Caco-2 (cell line): ENCODE data around the gene LRRN3. TPM values are rescaled to one million over a fixed set of nuclear protein-coding genes. Genes with fewer than 3 reads are reported as not detected.

Experiments used
- BruUV-seq: library from RNA; stranded (reverse); fragments of 400-500 nt; replicated peaks from 2 replicates; lab custom pipeline; 2021; lab: Mats Ljungman, UMichigan
- CTCF ChIA-PET: fragments of 300-600 bp; sonication (Branson Sonifier 250); formaldehyde crosslinking; loops from one replicate; lab custom pipeline; 2022; ENCODE audit warnings: antibody characterized with exemption; lab: Charles Lee
- POLR2A ChIA-PET: fragments of 300-600 bp; sonication (Branson Sonifier 250); formaldehyde crosslinking; loops from one replicate; lab custom pipeline; 2022; ENCODE audit warnings: antibody characterized with exemption; lab: Charles Lee
- DNase-seq, 2 experiments: peaks; one replicate each; pipeline versions ENCODE4 v3.0.0 to v3.0.0-alpha.2; 2020 to 2022
- H3K27me3 ChIP-seq: replicated peaks from 2 replicates; pipeline ENCODE4 v1.6.0; 2011; ENCODE audit warnings: low read length; ENCODE audit not compliant: control insufficient read depth, insufficient read depth
- H3K36me3 ChIP-seq: 2 replicates; pipeline ENCODE4 v1.5.1; 2011; ENCODE audit warnings: low read length; ENCODE audit not compliant: control insufficient read depth, insufficient read depth
- H3K4me1 ChIP-seq: fragments of 250-450 bp; sonication (Bioruptor Pico); 2 replicates; pipeline ENCODE4 v1.5.1; 2020; ENCODE audit warnings: mild to moderate bottlenecking
- H3K4me3 ChIP-seq: 2 replicates; pipeline ENCODE4 v1.5.1; 2011; ENCODE audit warnings: low read depth, mild to moderate bottlenecking, control low read depth, low read length
- H3K9me3 ChIP-seq: fragments of 250-450 bp; sonication (Bioruptor Pico); 2 replicates; pipeline ENCODE4 v1.5.1; 2020; ENCODE audit warnings: mild to moderate bottlenecking, moderate library complexity
- H3K27ac Mint-ChIP-seq: one replicate; pipeline ENCODE4 v1.8.0; 2022; ENCODE audit warnings: mixed read lengths; ENCODE audit not compliant: unreplicated experiment
- H3K27me3 Mint-ChIP-seq: one replicate; pipeline ENCODE4 v1.8.0; 2022; ENCODE audit warnings: mixed read lengths; ENCODE audit not compliant: insufficient read depth, unreplicated experiment
- H3K36me3 Mint-ChIP-seq: one replicate; pipeline ENCODE4 v1.8.0; 2022; ENCODE audit warnings: mild to moderate bottlenecking, mixed read lengths; ENCODE audit not compliant: insufficient read depth, unreplicated experiment
- H3K4me1 Mint-ChIP-seq: one replicate; pipeline ENCODE4 v1.8.0; 2022; ENCODE audit warnings: low read depth, mixed read lengths; ENCODE audit not compliant: unreplicated experiment
- H3K4me3 Mint-ChIP-seq: one replicate; pipeline ENCODE4 v1.8.0; 2022; ENCODE audit warnings: mild to moderate bottlenecking, moderate library complexity, mixed read lengths; ENCODE audit not compliant: unreplicated experiment
- H3K9me3 Mint-ChIP-seq: one replicate; pipeline ENCODE4 v1.8.0; 2022; ENCODE audit warnings: mixed read lengths; ENCODE audit not compliant: unreplicated experiment
- CTCF ChIP-seq, 2 experiments: fragments of 200-600 bp in 1 of 2; IDR thresholded peaks; 1 replicate in 1 of 2; 2 replicates in 1 of 2; pipeline versions ENCODE4 v1.5.1 to v1.8.0; 2011 to 2022; ENCODE audit warnings: antibody characterized with exemption in 1 of 2, control low read depth in 1 of 2, inconsistent platforms in 1 of 2, low read depth in 1 of 2, low read length in 1 of 2, mild to moderate bottlenecking in 1 of 2, moderate library complexity in 1 of 2; ENCODE audit not compliant: insufficient read depth in 1 of 2, severe bottlenecking in 1 of 2, unreplicated experiment in 1 of 2
- intact Hi-C: fragments of 100-400 bp; cut with micrococcal nuclease; formaldehyde crosslinking; loops from one replicate; pipeline ENCODE4 v1.10.0; 2022; ENCODE audit not compliant: unreplicated experiment
- total RNA-seq: library from RNA; stranded (reverse); gene quantifications from 2 replicates; pipeline ENCODE4 v1.2.3, GENCODE V29; 2022

The LRRN3 gene
- total RNA-seq, 1 experiment from 2014 or later: 0.68 TPM

GRCh38 chr7:111089822-111090426, 1.0 kb upstream of the LRRN3 start:
- POLR2A ChIA-PET: no interaction called here
- H3K9me3 Mint-ChIP-seq: no peaks in the 10 kb centered on the region
- BruUV-seq: no TSS peak
- Histone ChIP-seq H3K27me3 (no peaks in the 10 kb centered on the region), H3K4me3 (no peak overlapping the region), H3K9me3 (no peaks in the 10 kb centered on the region), H3K4me1 (no peaks in the 10 kb centered on the region), H3K36me3 (no peaks in the 10 kb centered on the region)
- TF ChIP-seq CTCF (IDR thresholded peaks at IDR 0.05; ENCODE audit: insufficient read depth in 1 of 2, low read depth in 1 of 2, low read length in 1 of 2, severe bottlenecking in 1 of 2, unreplicated experiment in 1 of 2): peak; percentile 50 to 63
- peak in 1 of 2 experiments; percentile 26 for DNase-seq
- no peak overlapping the region for H3K4me3 Mint-ChIP-seq
- no peaks in the 10 kb centered on the region for H3K4me1 Mint-ChIP-seq
- intact Hi-C loops: loop anchor here (1.0 to 10.0 kb wide), 5 partner anchors 396 to 1246 kb away; partner anchors contain the start of gene IMMP2L
- H3K27me3 Mint-ChIP-seq: no peaks in the 10 kb centered on the region
- H3K36me3 Mint-ChIP-seq: no peaks in the 10 kb centered on the region
- CTCF ChIA-PET: no interaction called here
- no peak overlapping the region for H3K27ac Mint-ChIP-seq

GRCh38 chr7:111091593-111092358, 849 bp downstream of the LRRN3 start:
- H3K36me3 ChIP-seq: no peaks in the 10 kb centered on the region
- H3K4me1 ChIP-seq: no peaks in the 10 kb centered on the region
- no peaks in the 10 kb centered on the region for H3K9me3 Mint-ChIP-seq
- no peak overlapping the region for H3K4me3 ChIP-seq
- no TSS peak for BruUV-seq
- H3K4me1 Mint-ChIP-seq: no peaks in the 10 kb centered on the region
- POLR2A ChIA-PET: no interaction called here
- intact Hi-C loops: loop anchor here (10.0 kb wide), 1 partner anchor 473 kb away; the partner anchor contains the start of gene IMMP2L
- H3K9me3 ChIP-seq: no peaks in the 10 kb centered on the region
- H3K4me3 Mint-ChIP-seq: no peak overlapping the region
- no peak for TF ChIP-seq CTCF (IDR thresholded peaks at IDR 0.05; ENCODE audit: insufficient read depth in 1 of 2, low read depth in 1 of 2, low read length in 1 of 2, severe bottlenecking in 1 of 2, unreplicated experiment in 1 of 2)
- DNase-seq: no peak
- H3K36me3 Mint-ChIP-seq: no peaks in the 10 kb centered on the region
- H3K27me3 ChIP-seq: no peaks in the 10 kb centered on the region
- CTCF ChIA-PET: interaction anchor here (0.6 kb wide), 1 partner anchor 19 kb away, joined by 10 read pairs; no protein-coding TSS in a partner anchor
- no peaks in the 10 kb centered on the region for H3K27me3 Mint-ChIP-seq
- H3K27ac Mint-ChIP-seq: no peak overlapping the region

- CTCF ChIA-PET: interaction anchor here (0.6 kb wide), 1 partner anchor 20 kb away, joined by 10 read pairs; no protein-coding TSS in a partner anchor
- DNase-seq: no peak
- H3K9me3 Mint-ChIP-seq: no peaks in the 10 kb centered on the region
- no peaks in the 10 kb centered on the region for H3K4me1 Mint-ChIP-seq
- no peaks in the 10 kb centered on the region for H3K36me3 Mint-ChIP-seq
- no peaks in the 10 kb centered on the region for H3K27me3 Mint-ChIP-seq
- Histone ChIP-seq H3K4me3 (no peak overlapping the region), H3K9me3 (no peaks in the 10 kb centered on the region), H3K36me3 (no peaks in the 10 kb centered on the region), H3K27me3 (no peaks in the 10 kb centered on the region), H3K4me1 (no peaks in the 10 kb centered on the region)
- intact Hi-C loops: loop anchor here (10.0 kb wide), 1 partner anchor 472 kb away; the partner anchor contains the start of gene IMMP2L
- BruUV-seq: no TSS peak
- H3K4me3 Mint-ChIP-seq: no peak overlapping the region
- no peak for TF ChIP-seq CTCF (IDR thresholded peaks at IDR 0.05; ENCODE audit: insufficient read depth in 1 of 2, low read depth in 1 of 2, low read length in 1 of 2, severe bottlenecking in 1 of 2, unreplicated experiment in 1 of 2)
- H3K27ac Mint-ChIP-seq: no peak overlapping the region
- POLR2A ChIA-PET: no interaction called here
Observed at GRCh38 chr7:111092406-111093236, 1.7 kb downstream of the LRRN3 start.
